Non-pigmented ciliary epithelial cell (primary cell): ENCODE results near the gene CST9.
"Not testable (repeated sequence)": the region's sequence is repeated elsewhere in the genome, so short reads cannot be mapped to it uniquely, and the experiment has no call there.

Experiments
- DNase-seq: peaks from one replicate; pipeline ENCODE4 v3.0.0-alpha.2; 2010; ENCODE audit warnings: low read depth

CST9 gene

DNA sequence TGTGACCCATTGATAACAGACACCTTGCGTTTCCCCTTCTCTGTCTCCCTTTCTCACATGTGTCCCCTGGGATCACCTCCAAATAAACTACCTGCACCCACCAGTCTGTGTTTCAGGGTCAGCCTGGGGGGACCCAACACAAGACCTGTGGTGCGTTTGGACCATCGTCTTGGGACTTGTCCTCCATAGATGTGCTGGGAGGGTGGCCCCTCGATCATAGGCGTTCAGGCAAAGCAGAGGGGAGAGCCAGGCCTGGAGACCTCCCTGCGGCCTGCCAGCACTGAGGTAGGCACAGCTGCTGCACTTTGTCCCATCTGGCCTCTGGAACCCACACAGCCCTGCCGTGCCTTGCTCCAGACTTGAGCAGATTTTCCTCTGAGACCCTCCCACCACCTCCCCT is 18.1 kb downstream of the CST9 start:
- DNase-seq = no peak

DNA sequence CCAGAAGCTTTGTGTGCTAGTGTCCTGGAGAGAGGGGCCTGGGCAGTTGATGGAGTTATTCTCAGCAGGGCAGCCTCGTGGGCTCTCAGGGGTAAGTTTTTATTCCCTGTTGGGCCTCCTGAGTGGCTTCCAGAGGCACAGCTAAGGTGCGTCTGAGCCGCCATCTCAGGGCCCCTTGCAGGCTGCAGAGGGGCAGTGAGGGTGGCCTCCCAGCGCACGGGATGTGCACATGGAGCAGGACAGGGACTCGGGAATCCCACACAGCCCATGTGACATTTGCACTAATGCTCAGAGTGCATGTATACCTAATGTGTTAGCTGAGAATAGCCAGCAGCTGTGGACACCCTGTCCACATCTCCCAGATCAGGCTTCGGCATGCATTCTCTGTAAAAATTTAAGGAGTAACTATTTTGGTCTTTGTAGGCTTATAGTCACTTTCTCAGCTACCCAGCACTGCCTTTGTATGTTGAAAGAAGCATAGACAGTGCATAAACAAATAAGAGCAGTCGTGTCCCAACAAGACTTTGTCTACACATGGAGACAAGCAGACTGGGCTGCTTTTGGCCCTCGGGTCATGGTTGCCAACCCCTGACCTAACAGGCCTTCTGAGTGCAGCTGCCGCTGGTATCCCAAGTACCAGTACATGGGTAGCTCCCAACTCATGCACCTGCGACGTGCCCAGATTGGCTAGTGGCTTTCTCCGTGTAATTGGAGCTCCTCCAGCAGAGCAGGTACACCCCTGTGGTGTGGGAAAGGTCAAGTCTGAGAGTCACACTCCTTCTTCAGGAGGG is 18.8 kb downstream of the CST9 start:
- DNase-seq = no peak

DNA sequence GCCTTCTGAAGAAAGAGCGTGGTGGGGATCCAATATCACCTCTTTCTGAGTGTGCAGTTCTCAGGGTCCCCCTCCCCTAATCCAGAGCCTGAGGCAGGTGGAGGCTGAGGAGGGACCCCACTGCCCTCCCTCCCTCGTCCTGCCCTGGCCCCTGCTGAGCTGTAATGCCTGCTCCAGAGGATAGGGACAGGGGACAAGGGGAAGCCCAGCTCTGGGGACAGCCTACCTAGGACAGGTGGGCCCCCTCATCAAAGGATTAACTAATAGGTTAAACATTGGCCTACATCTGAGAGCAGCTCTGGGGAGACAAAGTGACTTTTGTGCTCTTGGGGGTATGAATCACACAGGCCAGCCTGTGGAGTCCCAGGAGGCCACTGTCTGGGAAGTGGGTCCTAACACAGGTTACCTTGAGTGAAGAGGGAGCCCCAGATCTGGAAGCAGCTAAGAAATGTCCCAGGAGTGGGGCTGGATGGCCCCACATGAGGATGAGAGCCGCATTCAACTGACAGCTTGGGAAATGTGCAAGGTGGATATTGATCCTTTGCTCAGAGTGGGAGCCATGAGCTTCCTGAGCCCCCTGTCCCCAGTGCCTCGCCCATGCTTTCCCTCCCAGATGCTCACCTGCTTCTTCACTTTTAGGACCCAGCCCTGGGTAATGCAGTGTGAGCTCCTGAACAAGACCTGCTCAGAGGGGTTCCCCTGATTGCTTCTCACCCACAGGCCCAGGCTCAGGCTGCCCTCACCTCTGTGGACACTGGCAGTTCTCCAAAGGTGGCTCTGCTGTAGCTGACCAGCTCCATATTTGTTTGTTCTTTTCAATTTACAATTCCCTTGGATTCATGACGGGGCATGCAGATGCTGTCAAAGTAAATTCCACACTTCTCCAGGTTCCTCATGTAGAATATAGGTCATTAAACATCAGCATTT is 19.6 kb downstream of the CST9 start:
- DNase-seq = no peak

- no peak for DNase-seq
Observed at GRCh38 chr20:23585449-23585807, 20.3 kb downstream of the CST9 start.

DNA sequence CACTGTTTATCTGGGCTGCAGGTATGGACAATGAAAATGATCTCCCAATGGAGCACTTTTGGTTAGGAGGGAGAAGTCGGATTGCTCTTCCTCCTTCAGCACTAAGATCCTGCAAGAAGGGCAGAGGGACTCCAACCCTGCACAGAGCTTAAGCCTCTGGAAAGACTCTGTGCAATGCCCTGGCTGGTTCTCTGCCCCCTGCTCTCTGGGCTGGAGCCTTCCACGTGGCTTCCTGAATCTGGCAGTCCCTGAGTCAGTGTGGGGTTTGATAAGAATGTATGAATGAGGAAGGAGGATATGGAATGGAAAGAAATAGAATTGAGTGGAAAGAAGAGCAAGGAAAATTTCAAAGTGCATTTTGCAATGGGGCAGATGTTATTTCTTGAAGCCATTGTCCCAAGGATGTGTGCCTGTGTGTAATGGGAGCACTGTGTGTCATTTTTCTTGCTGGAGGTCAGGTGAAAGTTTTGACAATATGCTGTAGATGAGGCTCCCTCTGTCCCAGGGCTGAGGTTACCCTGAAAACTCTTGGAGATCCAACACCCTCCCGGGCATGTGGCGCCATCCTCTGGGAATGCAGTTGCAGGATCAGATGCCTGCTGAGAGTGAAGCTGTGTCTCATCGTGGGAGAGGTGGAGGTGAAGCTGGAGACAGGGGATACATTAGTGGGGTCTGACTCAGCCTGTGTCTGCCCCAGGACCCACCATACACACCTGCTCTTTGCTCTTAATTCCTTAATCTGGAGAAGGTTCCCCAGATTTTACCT is 21.1 kb downstream of the CST9 start:
- no peak for DNase-seq

- no peak for DNase-seq
Observed at GRCh38 chr20:23583526-23583925, 22.2 kb downstream of the CST9 start.

DNA sequence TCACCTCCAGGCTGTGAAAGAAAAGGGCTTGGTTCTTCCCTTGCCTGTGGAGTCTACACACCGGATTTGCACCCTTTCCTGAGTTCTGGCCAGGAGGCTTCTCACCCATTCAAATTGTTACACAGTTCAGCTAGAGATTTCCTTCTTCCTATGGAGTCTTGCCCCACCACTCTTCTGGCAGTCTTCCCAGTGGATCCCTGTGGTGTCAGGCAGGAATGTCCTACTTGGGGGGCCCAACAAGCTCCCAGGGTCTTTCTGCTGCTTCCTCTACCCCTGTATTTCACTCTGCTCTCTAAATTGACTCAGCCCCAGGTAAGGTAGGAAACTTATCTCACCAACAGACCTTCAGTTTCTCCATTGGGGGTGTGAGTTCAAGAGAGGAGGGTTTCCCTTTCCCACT is 23.4 kb downstream of the CST9 start:
- no peak for DNase-seq

- DNase-seq = not testable (repeated sequence)
Observed at GRCh38 chr20:23581833-23582232, 23.9 kb downstream of the CST9 start.

DNA sequence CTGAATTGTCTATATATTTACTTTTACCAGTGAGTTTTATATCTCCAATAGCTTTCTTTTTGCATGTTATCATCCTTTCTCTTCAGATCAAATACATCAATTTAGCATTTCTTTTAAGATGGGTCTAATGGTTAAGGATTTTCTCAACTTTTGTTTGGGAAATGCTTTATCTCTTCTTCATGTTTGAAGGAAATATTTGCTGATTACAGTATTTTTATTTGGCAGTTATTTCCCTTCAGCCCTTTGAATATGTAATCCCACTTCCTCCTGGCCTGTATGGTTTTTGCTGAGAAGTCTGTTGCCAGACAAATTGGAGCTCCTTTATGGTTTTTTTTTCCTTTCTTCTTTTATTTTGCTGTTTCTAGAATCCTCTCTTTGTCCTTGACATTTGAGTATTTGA is 30.7 kb downstream of the CST9 start:
- no peak for DNase-seq

- DNase-seq = no peak
Observed at GRCh38 chr20:23570178-23570760, 35.4 kb downstream of the CST9 start.

- DNase-seq = no peak
Observed at GRCh38 chr20:23569570-23569969, 36.1 kb downstream of the CST9 start.

GRCh38 chr20:23568971-23569330 is 36.8 kb downstream of the CST9 start:
- DNase-seq = no peak

DNA sequence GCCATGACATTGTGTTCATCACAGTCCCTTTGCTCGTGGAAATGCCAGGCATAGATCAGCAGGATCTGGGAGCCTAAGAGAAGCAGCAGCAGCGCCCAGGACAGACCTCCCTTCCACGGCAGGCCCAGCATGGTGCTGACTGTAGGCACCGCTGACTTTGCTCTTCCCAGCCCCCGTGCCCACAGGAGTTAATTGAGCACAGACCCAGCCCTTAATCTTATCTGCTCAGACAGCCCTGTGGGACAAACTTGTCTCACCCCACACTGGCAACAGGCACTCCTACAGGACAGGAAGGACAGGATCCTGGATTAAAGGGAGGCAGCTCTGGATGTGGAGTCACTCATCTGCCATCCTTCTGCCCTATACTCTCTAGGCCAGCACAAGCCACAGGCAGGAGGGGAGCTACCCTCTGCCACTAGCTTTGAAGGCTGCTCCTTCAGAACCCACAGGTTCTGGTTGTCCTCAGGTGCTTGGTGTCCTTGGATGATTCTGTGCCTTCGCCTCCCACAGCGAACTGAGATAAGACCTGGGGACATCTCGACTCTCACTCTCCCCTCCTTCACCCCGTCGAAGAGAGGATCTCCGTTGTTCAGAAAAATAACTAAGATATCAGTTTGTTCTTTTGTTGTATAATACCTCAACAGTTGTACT is 37.3 kb downstream of the CST9 start, which contains the start of gene CST9L:
CST9L (minus strand) TSS at position 165 of the 651 bp plus-strand sequence; CDS start at position 131, 34 bp downstream.
- DNase-seq = no peak

DNA sequence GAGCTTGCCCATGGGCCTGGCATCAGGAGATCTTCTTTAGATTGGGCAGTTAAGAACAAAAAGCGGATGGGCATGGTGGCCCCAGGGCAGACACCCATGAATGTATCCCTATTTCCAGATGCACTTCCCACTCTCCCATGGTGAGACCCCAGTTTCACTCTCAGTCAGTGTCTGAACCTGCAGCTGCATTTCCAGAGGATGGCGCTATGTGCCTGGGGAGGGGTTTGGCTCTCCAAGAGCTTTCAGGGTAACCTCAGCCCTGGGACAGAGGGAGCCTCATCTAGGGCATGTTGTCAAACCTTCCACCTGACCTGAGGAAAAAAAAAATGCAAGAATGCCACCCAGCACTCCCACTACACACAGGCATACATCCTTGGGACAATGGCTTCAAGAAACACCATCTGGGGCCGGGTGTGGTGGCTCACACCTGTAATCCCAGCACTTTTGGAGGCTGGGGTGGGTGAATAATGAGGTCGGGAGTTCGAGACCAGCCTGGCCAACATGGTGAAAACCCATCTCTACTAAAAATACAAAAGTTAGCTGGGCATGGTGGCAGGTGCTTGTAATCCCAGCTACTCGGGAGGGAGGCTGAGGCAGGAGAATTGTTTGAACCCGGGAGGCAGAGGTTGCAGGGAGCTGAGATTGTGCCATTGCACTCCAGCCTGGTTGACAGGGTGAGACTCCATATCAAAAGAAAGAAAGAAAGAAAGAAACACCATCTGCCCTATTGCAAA is 39.4 kb downstream of the CST9 start:
- DNase-seq = no peak

DNA sequence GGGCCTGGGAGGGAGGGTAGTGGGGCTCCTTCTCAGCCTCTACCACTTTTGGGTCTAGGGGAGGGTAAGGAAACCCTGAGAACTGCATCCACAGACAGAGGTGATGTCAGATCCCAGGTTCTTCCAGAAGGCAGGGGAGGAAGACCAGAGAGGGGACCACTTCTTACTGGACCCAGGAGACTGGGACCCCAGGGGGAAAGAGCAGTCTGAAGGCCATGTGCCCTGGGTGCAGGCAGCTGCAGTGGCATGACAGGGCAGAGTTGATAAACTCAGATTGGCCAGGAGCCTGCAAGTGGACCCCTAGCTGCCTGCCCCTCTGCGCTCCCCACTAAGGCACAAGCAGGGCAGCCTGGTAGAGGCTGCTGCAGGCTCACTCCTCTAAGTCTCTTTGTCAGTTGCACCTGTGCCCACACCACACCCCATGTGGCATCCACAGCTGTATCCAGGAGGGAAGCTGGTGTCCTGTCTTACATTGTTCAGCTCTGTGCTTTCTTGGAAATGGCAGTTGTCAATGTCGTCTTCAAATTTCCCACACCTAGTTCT is 40.1 kb downstream of the CST9 start:
- no peak for DNase-seq

- DNase-seq = no peak
Observed at GRCh38 chr20:23564927-23565326, 40.8 kb downstream of the CST9 start.

- DNase-seq = no peak
Observed at GRCh38 chr20:23562721-23563342, 42.9 kb downstream of the CST9 start.

GRCh38 chr20:23554401-23554800 is 51.3 kb downstream of the CST9 start:
- no peak for DNase-seq
